Keratinocyte (primary cell): ENCODE results near the gene IFNG-AS1. TPM values are rescaled to one million over a fixed set of nuclear protein-coding genes. Genes with fewer than 3 reads are reported as not detected.

ENCODE experiments used
- DNase-seq: peaks from one replicate; pipeline ENCODE4 v3.0.0-alpha.2; 2011; ENCODE audit warnings: low read depth, missing footprints, low spot score
- FAIRE-seq: peaks from 2 replicates; lab custom pipeline; 2011; peaks lifted over from hg19 to GRCh38; lab: Jason Lieb, UNC
- H2AFZ ChIP-seq: 2 replicates; pipeline ENCODE4 v1.6.0; 2012; ENCODE audit warnings: low read length, control low read depth, inconsistent platforms; ENCODE audit not compliant: control insufficient read depth
- H3K27ac ChIP-seq: 2 replicates; pipeline ENCODE4 v1.5.1; 2011; ENCODE audit warnings: low read length; ENCODE audit not compliant: control insufficient read depth, insufficient read depth
- H3K27me3 ChIP-seq: 3 replicates; pipeline ENCODE4 v1.6.0; 2011; ENCODE audit warnings: low read length; ENCODE audit not compliant: control insufficient read depth, insufficient read depth; ENCODE audit errors: extremely low read depth
- H3K36me3 ChIP-seq, 2 experiments: 2 replicates in 1 of 2; 3 replicates in 1 of 2; pipeline ENCODE4 v1.5.1; 2011; ENCODE audit warnings: low read length in 2 of 2, mild to moderate bottlenecking in 1 of 2; ENCODE audit not compliant: control insufficient read depth in 2 of 2, insufficient read depth in 2 of 2; ENCODE audit errors: extremely low read depth in 1 of 2
- H3K4me1 ChIP-seq: 3 replicates; pipeline ENCODE4 v1.5.1; 2011; ENCODE audit warnings: low read length; ENCODE audit not compliant: control insufficient read depth, insufficient read depth; ENCODE audit errors: extremely low read depth
- H3K4me2 ChIP-seq: 3 replicates; pipeline ENCODE4 v1.6.0; 2011; ENCODE audit warnings: low read depth, low read length; ENCODE audit not compliant: control insufficient read depth, insufficient read depth; ENCODE audit errors: extremely low read depth
- H3K4me3 ChIP-seq, 3 experiments: fragments of 200-600 bp in 1 of 3; sonication (generic) in 1 of 3; 2 replicates in 2 of 3; 3 replicates in 1 of 3; pipeline ENCODE4 v1.5.1; 2011 to 2016; ENCODE audit warnings: low read length in 3 of 3, mild to moderate bottlenecking in 3 of 3, control low read depth in 2 of 3, inconsistent platforms in 1 of 3, low read depth in 1 of 3, mixed read lengths in 1 of 3, mixed run types in 1 of 3, moderate library complexity in 1 of 3; ENCODE audit not compliant: control insufficient read depth in 2 of 3, insufficient read depth in 2 of 3; ENCODE audit errors: extremely low read depth in 1 of 3
- H3K79me2 ChIP-seq: 2 replicates; pipeline ENCODE4 v1.6.0; 2012; ENCODE audit warnings: low read length; ENCODE audit not compliant: control insufficient read depth, insufficient read depth
- H3K9ac ChIP-seq: 3 replicates; pipeline ENCODE4 v1.6.0; 2011; ENCODE audit warnings: low read length; ENCODE audit not compliant: control insufficient read depth, insufficient read depth; ENCODE audit errors: extremely low read depth
- H3K9me1 ChIP-seq: 3 replicates; pipeline ENCODE4 v1.6.0; 2011; ENCODE audit warnings: low read length; ENCODE audit not compliant: control insufficient read depth, insufficient read depth; ENCODE audit errors: extremely low read depth
- H3K9me3 ChIP-seq: 2 replicates; pipeline ENCODE4 v1.5.1; 2012; ENCODE audit warnings: low read depth, low read length; ENCODE audit not compliant: control insufficient read depth
- H4K20me1 ChIP-seq: 3 replicates; pipeline ENCODE4 v1.6.0; 2011; ENCODE audit warnings: low read length; ENCODE audit not compliant: control insufficient read depth, insufficient read depth; ENCODE audit errors: extremely low read depth
- CTCF ChIP-seq, 3 experiments: IDR thresholded peaks in 1 of 3; conservative IDR thresholded peaks in 1 of 3; optimal IDR thresholded peaks in 1 of 3; 2 replicates in 2 of 3; 3 replicates in 1 of 3; pipeline versions ENCODE3 to v1.5.1; 2011; ENCODE audit warnings: low read length in 3 of 3, mild to moderate bottlenecking in 3 of 3, moderate library complexity in 2 of 3, control low read depth in 1 of 3, inconsistent platforms in 1 of 3; ENCODE audit not compliant: insufficient read depth in 2 of 3; ENCODE audit errors: extremely low read depth in 1 of 3
- EZH2 ChIP-seq: IDR thresholded peaks from one replicate; pipeline ENCODE4 v1.6.1; 2012; ENCODE audit warnings: inconsistent platforms, mild to moderate bottlenecking, low read length, moderate library complexity
- dilution Hi-C: fragments of 300-500 bp; cut with MboI; formaldehyde crosslinking; loops from one replicate; pipeline ENCODE4 v1.7.0; 2020; ENCODE audit warnings: low sequenced_read_pairs; ENCODE audit not compliant: extremely low pct_ligation_motif_present
- polyA plus RNA-seq, 5 experiments: library from polyadenylated mRNA; depleted of rRNA in 3 of 5; stranded (reverse) in 3 of 5; stranded (forward) in 1 of 5; unstranded in 1 of 5; fragments of >200 nt; gene quantifications; 1 replicate in 1 of 5; 2 replicates in 3 of 5; 3 replicates in 1 of 5; pipeline versions ENCODE4 v1.2.1 to v1.2.3, GENCODE V29; 2011 to 2012; ENCODE audit warnings: missing spikeins in 2 of 5, low read depth in 1 of 5, low replicate concordance in 1 of 5

Gene IFNG-AS1
- polyA plus RNA-seq, 1 donor (not counting 4 experiments of a cell fraction or from before 2014, with no cell fraction given), result not detected

- H3K27ac ChIP-seq, result no peak overlapping the region
- no peaks in the 10 kb centered on the region for H4K20me1 ChIP-seq
- FAIRE-seq (no peak), DNase-seq (no peak)
- no peak overlapping the region for H3K4me3 ChIP-seq
- dilution Hi-C loops, result no loop called here
- H3K9me3 ChIP-seq, result no peaks in the 10 kb centered on the region
- no peaks in the 10 kb centered on the region for H3K9me1 ChIP-seq
- peaks cover 3% of the 10 kb centered on the region for H3K4me1 ChIP-seq
- no peaks in the 10 kb centered on the region for H3K27me3 ChIP-seq
- no peaks in the 10 kb centered on the region for H3K79me2 ChIP-seq
- no peak for TF ChIP-seq CTCF (optimal IDR thresholded peaks at IDR 0.05 in 1 of 3, IDR thresholded peaks at IDR 0.05 in 1 of 3, conservative IDR thresholded peaks at IDR 0.05 in 1 of 3; ENCODE audit: extremely low read depth in 1 of 3, insufficient read depth in 2 of 3, low read length in 3 of 3)
- no peak for TF ChIP-seq EZH2
- H3K4me2 ChIP-seq, result no peak overlapping the region
- H3K36me3 ChIP-seq, result no peaks in the 10 kb centered on the region
- no peak overlapping the region for H3K9ac ChIP-seq
- no peak overlapping the region for H2AFZ ChIP-seq
Observed at GRCh38 chr12:68036642-68037041, 47.4 kb downstream of the IFNG-AS1 start.

- dilution Hi-C loops, result no loop called here
- Histone ChIP-seq H3K4me3 (no peak overlapping the region), H3K9me1 (no peaks in the 10 kb centered on the region), H3K27ac (no peak overlapping the region), H3K9ac (no peak overlapping the region), H3K27me3 (no peaks in the 10 kb centered on the region), H3K4me1 (peaks cover 14% of the 10 kb centered on the region), H4K20me1 (no peaks in the 10 kb centered on the region), H3K36me3 (no peaks in the 10 kb centered on the region), H3K79me2 (no peaks in the 10 kb centered on the region), H3K9me3 (no peaks in the 10 kb centered on the region), H3K4me2 (no peak overlapping the region), H2AFZ (no peak overlapping the region)
- no peak for FAIRE-seq
- DNase-seq, result no peak
- no peak for TF ChIP-seq CTCF (optimal IDR thresholded peaks at IDR 0.05 in 1 of 3, IDR thresholded peaks at IDR 0.05 in 1 of 3, conservative IDR thresholded peaks at IDR 0.05 in 1 of 3; ENCODE audit: extremely low read depth in 1 of 3, insufficient read depth in 2 of 3, low read length in 3 of 3)
- no peak for TF ChIP-seq EZH2
Observed at GRCh38 chr12:68037616-68038255, 48.5 kb downstream of the IFNG-AS1 start.
